Right lobe of liver (tissue), 6 donors: ENCODE results near the gene CGB5. TPM values are rescaled to one million over a fixed set of nuclear protein-coding genes. Genes with fewer than 3 reads are reported as not detected.
A peak's percentile ranks its signal among the peaks of the same experiment; 100 is the strongest.
"Not testable (repeated sequence)": the region's sequence is repeated elsewhere in the genome, so short reads cannot be mapped to it uniquely, and the experiment has no call there.

Experiments
- ATAC-seq, 4 donors: fragments of 200-7000 bp; cut with Tn5 transposase; one replicate each; pipeline ENCODE4 v1.9.1; 2020; ENCODE audit warnings: mild to moderate bottlenecking in 4 of 4, moderate library complexity in 4 of 4
- DNase-seq, 3 donors: peaks; one replicate each; pipeline ENCODE4 v3.0.0-alpha.2; 2020
- H3K27ac ChIP-seq, 3 donors: fragments of 200-600 bp; one replicate each; pipeline ENCODE4 v1.8.0; 2022
- H3K27me3 ChIP-seq, 2 donors: fragments of 200-600 bp; one replicate each; pipeline ENCODE4 v1.8.0; 2022
- H3K36me3 ChIP-seq, 4 donors: fragments of 200-600 bp; sonication (generic) in 1 of 4; one replicate each; pipeline versions ENCODE4 v1.5.1 to v1.8.0; 2017 to 2022; ENCODE audit warnings: control low read depth in 1 of 4
- H3K4me1 ChIP-seq, 4 donors: fragments of 200-600 bp; sonication (generic) in 1 of 4; one replicate each; pipeline versions ENCODE4 v1.5.1 to v1.8.0; 2017 to 2022; ENCODE audit warnings: control low read depth in 1 of 4
- H3K4me3 ChIP-seq, 3 donors: fragments of 200-600 bp; one replicate each; pipeline ENCODE4 v1.8.0; 2022
- H3K9me3 ChIP-seq, 4 donors: fragments of 200-600 bp; sonication (generic) in 1 of 4; one replicate each; pipeline versions ENCODE4 v1.5.1 to v1.8.0; 2017 to 2022; ENCODE audit warnings: control low read depth in 1 of 4
- POLR2A ChIP-seq: fragments of 450-650 bp; IDR thresholded peaks from one replicate; pipeline ENCODE4 v1.6.1; 2017; ENCODE audit warnings: antibody characterized with exemption, mild to moderate bottlenecking
- WGBS: methylation state at CpG from one replicate; pipeline ENCODE4 v1.1.6; 2018; ENCODE audit warnings: low coverage, low lambda C conversion rate; ENCODE audit not compliant: insufficient coverage; ENCODE audit errors: missing lambda C conversion rate; 5-methylcytosine and 5-hydroxymethylcytosine counted together
- intact Hi-C, 2 donors: fragments of 100-400 bp; cut with DNase I; formaldehyde crosslinking; loops; one replicate each; pipeline versions ENCODE4 v1.11.2 to v1.14.1; 2022
- total RNA-seq, 6 experiments: library from RNA; depleted of rRNA in 2 of 6; stranded (reverse); fragments of >200 nt in 2 of 6; fragmentation: NEBNext Ultra II Directional in 3 of 6; extraction: Animal tissue kit (Norgen Biotek cat#: 25700) in 3 of 6; gene quantifications; one replicate each; pipeline versions ENCODE4 v1.1.0 to v1.2.4, GENCODE V29; 2016 to 2023
- TF ChIP-seq, protein P1 (sequence below), 4 donors: fragments of 200-600 bp in 3 of 4; fragments of 450-650 bp in 1 of 4; IDR thresholded peaks; one replicate each; pipeline versions ENCODE4 v1.5.1 to v1.8.0; 2016 to 2022; ENCODE audit warnings: antibody characterized with exemption in 4 of 4, mild to moderate bottlenecking in 2 of 4
- donor health status: DM: no; HTN: yes; CAD: no.
- donor health status: DM: no; HTN: no; CAD: no.
- donor health status: DM: no; HTN: no; CAD: no.
- donor health status: DM: no; HTN: yes; CAD: no.
- donor health status: DM: no; HTN: yes; CAD: no.

Gene CGB5
- total RNA-seq, 6 experiments from 2014 or later, result not detected

DNA sequence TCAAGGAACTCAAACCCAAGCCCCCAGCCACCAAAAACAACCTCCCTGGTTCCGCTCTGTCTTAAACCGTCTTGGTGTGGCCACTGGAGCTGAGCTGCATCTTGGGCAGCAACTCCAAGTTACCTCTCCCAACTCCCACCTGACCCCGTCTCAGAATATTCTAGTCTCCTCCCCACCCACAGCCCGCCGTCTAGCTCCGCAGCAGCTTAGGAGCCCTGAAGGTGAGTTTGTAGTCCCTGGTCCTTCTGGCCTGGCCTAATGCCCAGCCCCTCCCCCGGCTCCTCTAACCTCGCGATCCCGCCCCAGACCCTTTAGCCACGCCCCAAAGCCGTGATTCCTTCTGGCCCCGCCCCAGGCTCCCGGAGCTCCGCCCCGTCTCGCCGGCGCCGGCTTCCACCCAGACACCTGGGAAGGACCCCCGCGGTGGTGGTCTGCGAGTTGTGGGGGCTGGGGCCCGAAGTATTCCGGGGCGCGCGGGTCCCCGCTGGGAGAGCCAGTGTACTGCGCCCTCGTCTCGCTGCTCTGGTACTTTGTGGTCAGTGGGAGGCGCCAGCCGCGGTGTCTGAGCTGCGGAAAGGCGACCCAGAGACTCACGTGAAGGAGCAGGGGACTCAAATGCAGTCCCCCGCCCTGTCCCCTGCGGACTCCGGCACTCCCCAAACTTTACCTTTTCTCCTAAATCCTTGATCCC is 24.3 kb upstream of the CGB5 start:
- no peaks in the 10 kb centered on the region for H3K27me3 ChIP-seq
- peak overlapping the region in 2 of 3 donors; percentile 11 to 18 for H3K4me3 ChIP-seq
- ATAC-seq (peak; percentile 72 to 80 (median 76)), DNase-seq (peak; percentile 74 to 83 (median 77))
- TF ChIP-seq, protein P1, sequence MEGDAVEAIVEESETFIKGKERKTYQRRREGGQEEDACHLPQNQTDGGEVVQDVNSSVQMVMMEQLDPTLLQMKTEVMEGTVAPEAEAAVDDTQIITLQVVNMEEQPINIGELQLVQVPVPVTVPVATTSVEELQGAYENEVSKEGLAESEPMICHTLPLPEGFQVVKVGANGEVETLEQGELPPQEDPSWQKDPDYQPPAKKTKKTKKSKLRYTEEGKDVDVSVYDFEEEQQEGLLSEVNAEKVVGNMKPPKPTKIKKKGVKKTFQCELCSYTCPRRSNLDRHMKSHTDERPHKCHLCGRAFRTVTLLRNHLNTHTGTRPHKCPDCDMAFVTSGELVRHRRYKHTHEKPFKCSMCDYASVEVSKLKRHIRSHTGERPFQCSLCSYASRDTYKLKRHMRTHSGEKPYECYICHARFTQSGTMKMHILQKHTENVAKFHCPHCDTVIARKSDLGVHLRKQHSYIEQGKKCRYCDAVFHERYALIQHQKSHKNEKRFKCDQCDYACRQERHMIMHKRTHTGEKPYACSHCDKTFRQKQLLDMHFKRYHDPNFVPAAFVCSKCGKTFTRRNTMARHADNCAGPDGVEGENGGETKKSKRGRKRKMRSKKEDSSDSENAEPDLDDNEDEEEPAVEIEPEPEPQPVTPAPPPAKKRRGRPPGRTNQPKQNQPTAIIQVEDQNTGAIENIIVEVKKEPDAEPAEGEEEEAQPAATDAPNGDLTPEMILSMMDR (IDR thresholded peaks at IDR 0.05), result no peak
- no peak for TF ChIP-seq POLR2A
- no peak overlapping the region for H3K27ac ChIP-seq
- H3K9me3 ChIP-seq, result no peaks in the 10 kb centered on the region
- 24% methylated on average over 6 of the region's 41 CpGs for WGBS
- H3K36me3 ChIP-seq, result peaks cover 0 to 4% (median 0%) of the 10 kb centered on the region in 4 donors
- H3K4me1 ChIP-seq, result peaks cover 0 to 18% (median 0%) of the 10 kb centered on the region in 4 donors
- intact Hi-C loops, result no loop called here

DNA sequence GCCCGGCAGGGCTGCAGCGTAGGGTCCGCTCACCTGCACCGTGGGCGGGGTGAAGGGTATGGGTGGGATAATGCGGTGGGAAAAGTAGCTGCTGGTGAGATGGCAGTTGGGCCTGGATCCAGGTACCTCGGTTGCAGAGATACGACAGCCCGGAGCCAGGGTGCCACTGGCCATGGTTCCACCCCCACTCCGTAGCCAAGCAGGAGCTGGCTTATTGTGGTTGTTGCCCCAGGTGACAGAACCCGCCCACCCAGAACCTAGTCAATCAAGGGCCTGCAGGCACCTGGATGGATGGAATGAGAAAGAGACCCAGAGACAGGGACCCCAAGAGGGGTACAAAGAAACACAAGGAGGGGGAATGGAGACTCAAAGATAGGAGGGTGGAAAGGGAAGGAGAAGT is 23.3 kb upstream of the CGB5 start:
- H3K9me3 ChIP-seq, result no peaks in the 10 kb centered on the region
- WGBS, result 76% methylated on average over 4 of the region's 11 CpGs
- H3K27ac ChIP-seq, result no peak overlapping the region
- peaks cover 0 to under 1% (median 0%) of the 10 kb centered on the region in 4 donors for H3K36me3 ChIP-seq
- no peaks in the 10 kb centered on the region for H3K27me3 ChIP-seq
- no peak overlapping the region for H3K4me3 ChIP-seq
- intact Hi-C loops, result no loop called here
- TF ChIP-seq, protein P1 (IDR thresholded peaks at IDR 0.05), result no peak
- no peak for TF ChIP-seq POLR2A
- DNase-seq (no peak), ATAC-seq (no peak)
- H3K4me1 ChIP-seq, result peaks cover 0 to 18% (median 0%) of the 10 kb centered on the region in 4 donors

- Histone ChIP-seq H3K9me3 (no peaks in the 10 kb centered on the region), H3K27me3 (no peaks in the 10 kb centered on the region), H3K36me3 (no peaks in the 10 kb centered on the region), H3K4me1 (peaks cover 0 to 18% (median 0%) of the 10 kb centered on the region in 4 donors), H3K4me3 (no peak overlapping the region), H3K27ac (no peak overlapping the region)
- intact Hi-C loops, result no loop called here
- ATAC-seq (no peak), DNase-seq (no peak)
- TF ChIP-seq, protein P1 (IDR thresholded peaks at IDR 0.05), result no peak
- no peak for TF ChIP-seq POLR2A
- 50% methylated on average over 12 of the region's 16 CpGs for WGBS
Measured at GRCh38 chr19:49020931-49021895, 22.4 kb upstream of the CGB5 start.

DNA sequence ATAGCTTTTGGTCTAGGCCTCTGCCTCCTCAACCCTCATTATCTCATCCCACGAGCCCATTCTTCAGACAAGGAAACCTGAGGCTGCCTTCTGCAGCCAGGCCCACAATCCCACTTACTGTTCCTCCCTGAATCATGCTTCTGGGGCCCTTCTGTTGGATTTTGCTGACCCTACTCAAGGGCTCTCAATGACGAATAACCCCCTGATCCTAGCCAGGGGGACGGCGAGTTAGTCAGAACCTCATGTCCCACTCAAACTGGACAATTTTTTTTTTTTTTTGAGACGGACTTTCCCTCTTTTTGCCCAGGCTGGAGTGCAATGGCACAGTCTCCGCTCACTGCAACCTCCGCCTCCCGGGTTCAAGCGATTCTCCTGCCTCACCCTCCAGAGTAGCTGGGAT is 21.5 kb upstream of the CGB5 start:
- TF ChIP-seq POLR2A, result no peak
- TF ChIP-seq, protein P1 (IDR thresholded peaks at IDR 0.05), result no peak
- ATAC-seq, result no peak
- intact Hi-C loops, result no loop called here
- Histone ChIP-seq H3K27me3 (no peaks in the 10 kb centered on the region), H3K27ac (no peak overlapping the region), H3K36me3 (no peaks in the 10 kb centered on the region), H3K4me3 (no peak overlapping the region), H3K9me3 (no peaks in the 10 kb centered on the region), H3K4me1 (peaks cover 0 to 18% (median 0%) of the 10 kb centered on the region in 4 donors)
- WGBS, result 66% methylated on average over 5 of the region's 9 CpGs
- no peak for DNase-seq

GRCh38 chr19:49024233-49024632 is 19.4 kb upstream of the CGB5 start, which contains the start of gene CGB3:
Gene CGB3, minus strand, starts transcription at chr19:49024333. Its CDS starts 362 bp downstream, at chr19:49023971.
- H3K9me3 ChIP-seq, H3K4me1 ChIP-seq, intact Hi-C loops, ATAC-seq, H3K27ac ChIP-seq, H3K27me3 ChIP-seq, DNase-seq, H3K36me3 ChIP-seq, H3K4me3 ChIP-seq: not testable (repeated sequence)
- no CpG with 5 or more reads among the region's 15 CpGs for WGBS

DNA sequence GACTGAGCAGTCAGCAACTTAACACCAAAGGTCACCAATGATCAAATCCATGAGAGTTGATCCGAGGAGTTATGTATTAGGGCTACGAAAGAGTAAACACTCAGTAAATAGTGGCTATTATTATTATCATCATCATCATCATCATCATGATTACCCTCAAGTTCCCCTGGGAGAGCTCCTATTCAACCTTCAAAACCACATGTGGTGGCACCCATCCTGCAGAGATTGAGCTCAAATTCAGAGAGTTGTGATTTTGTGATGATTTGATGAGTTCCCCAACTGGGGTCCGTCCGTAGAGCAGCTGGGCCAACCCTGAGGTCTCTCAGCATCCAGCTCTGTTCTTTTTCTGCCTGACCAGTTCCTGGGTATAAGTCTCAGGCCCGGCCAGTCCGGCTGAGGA is 18.6 kb upstream of the CGB5 start:
- H3K4me1 ChIP-seq, ATAC-seq, H3K27me3 ChIP-seq, H3K27ac ChIP-seq, H3K4me3 ChIP-seq, intact Hi-C loops, H3K36me3 ChIP-seq, DNase-seq, H3K9me3 ChIP-seq: not testable (repeated sequence)
- no CpG with 5 or more reads among the region's 6 CpGs for WGBS

GRCh38 chr19:49025599-49025998 is 18.0 kb upstream of the CGB5 start:
- H3K27ac ChIP-seq, H3K9me3 ChIP-seq, DNase-seq, intact Hi-C loops, H3K36me3 ChIP-seq, H3K4me1 ChIP-seq, ATAC-seq, H3K27me3 ChIP-seq, H3K4me3 ChIP-seq: not testable (repeated sequence)
- 74% methylated on average over 11 of the region's 23 CpGs for WGBS
